HuH-7 (cell line): Measurements from ENCODE around the gene CLEC16A.

Experiments used
- DNase-seq: peaks from one replicate; pipeline ENCODE4 v3.0.0; 2011; ENCODE audit warnings: low spot score

CLEC16A gene

GRCh38 chr16:11180489-11180888 lies 236.1 kb downstream of the CLEC16A start:
- no peak for DNase-seq

DNA sequence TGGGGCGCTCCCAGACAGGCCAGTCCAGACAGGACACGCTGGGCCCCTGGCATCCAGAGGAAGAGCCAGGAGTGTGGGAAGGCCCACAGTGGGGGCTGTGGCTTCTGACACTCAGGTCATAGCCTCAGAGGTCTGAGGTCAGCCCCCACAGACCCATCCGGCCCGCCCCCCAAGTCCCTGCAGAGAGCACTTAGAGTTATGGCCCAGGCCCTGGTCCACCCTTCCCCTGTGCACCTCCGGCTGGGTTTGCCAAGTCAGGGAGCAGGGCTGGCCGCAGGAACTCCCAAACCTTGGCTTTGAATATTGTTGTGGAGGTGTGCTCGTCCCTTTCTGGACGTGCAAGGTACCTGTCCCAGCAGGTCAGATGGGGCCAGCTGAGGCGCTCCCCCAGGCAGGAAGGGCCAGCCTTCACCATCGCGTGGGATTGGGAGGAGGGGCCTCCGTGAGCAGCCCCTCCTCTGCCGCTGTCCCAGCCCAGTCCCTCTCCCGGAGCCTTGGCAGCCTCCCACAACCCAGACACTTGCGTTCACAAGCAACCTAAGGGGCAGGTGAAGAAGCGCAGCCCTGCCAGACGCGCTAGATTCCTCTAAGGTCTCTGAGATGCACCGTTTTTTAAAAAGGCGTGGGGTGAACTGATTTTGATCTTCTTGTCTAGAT lies 237.0 kb downstream of the CLEC16A start:
- no peak for DNase-seq

GRCh38 chr16:11181899-11182279 lies 237.5 kb downstream of the CLEC16A start:
- DNase-seq: no peak

DNA sequence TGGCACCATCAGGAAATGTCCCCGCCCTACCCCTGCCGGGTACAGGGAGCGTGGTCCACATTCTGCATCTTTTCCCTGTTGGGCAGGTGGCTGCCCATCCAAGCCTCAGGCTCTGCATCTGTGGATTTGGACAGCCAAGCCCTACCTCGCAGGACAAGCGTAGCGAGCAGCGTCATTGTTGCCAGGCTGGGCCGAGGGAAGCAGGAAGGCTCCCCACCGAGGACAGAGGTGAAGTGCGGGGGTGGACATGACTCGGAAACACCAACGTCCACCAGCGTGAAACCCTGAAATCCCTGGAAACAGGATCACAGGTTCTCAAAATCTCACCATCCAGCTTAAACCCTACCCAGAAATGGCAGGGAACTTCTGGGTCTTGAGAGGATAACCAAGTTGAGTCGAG lies 238.0 kb downstream of the CLEC16A start:
- DNase-seq: no peak

GRCh38 chr16:11183035-11183812 lies 238.9 kb downstream of the CLEC16A start:
- DNase-seq: no peak

DNA sequence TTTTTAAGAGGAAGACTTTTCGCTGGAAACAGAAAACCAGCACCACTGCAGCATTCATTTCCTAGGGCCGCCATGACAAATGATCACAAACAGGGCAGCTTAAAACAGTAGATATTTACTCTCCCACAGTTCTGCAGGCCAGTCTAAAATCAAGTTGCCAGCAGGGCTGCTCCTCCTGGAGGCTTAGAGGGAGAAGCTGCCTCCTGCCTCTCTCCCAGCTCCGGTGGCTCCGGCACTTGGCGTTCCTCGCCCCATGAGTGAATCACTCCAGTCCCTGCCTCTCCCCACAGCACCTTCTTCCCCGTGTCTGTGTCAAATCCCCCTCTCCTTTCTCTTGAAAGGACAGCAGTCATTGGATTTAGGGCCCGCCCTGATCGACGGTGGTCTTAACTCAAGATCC lies 239.6 kb downstream of the CLEC16A start:
- no peak for DNase-seq

DNA sequence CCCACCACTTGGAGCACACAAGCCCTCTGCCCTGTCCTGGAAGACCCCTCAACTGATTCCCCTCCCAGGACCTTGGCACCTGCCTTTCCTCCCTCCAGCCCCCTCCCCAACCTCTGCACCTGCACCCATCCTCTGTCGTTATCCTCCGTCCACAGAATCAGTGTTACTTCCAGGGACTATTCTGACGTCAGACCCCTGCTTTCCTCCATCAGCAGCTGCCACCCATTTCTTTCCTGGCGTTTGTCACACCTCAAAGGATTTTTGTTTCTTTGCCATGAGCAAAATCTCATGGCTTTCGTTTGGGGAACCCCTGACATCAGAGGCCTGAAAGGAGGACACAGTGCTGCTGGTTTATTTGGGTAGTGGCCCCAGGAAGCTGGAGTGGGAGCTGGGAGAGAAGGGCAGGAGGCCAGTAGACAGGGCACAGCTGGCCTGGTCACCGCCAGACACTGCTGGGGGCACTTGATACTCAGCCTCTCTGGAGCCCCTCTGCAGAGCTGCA lies 243.2 kb downstream of the CLEC16A start:
- DNase-seq: no peak

- no peak for DNase-seq
Measured at GRCh38 chr16:11188801-11189740, 244.7 kb downstream of the CLEC16A start.

- DNase-seq: no peak
Measured at GRCh38 chr16:11190588-11191560, 246.5 kb downstream of the CLEC16A start.

GRCh38 chr16:11191665-11192064 lies 247.3 kb downstream of the CLEC16A start:
- no peak for DNase-seq

- DNase-seq: no peak
Measured at GRCh38 chr16:11193494-11193893, 249.1 kb downstream of the CLEC16A start.

GRCh38 chr16:11194913-11195312 lies 250.5 kb downstream of the CLEC16A start:
- no peak for DNase-seq

DNA sequence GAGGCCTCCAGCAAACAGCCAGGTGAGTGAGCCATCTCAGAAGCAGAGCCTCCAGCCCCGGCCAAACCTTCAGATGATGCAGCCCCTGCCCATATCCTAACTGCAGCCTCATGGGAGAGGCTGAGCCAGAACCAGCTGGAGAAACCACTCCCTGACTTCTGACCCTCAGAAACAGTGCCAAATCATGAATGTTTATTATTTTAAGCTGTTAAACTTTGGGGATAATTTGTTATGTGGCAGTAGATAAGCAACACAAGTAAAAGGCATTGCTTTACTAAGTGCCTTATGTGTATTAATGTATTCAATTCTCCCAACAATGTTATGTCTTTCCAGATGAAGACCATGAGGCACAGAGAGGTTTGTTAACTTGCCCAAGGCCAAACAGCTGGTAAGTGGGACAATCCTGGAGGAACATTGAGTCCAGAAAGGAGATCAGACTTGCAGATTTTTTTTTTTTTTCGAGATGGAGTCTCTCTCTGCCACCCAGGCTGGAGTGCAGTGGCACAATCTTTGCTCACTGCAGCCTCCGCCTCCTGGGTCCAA lies 252.0 kb downstream of the CLEC16A start:
- DNase-seq: no peak

- DNase-seq: no peak
Measured at GRCh38 chr16:11198375-11198774, 254.0 kb downstream of the CLEC16A start.

DNA sequence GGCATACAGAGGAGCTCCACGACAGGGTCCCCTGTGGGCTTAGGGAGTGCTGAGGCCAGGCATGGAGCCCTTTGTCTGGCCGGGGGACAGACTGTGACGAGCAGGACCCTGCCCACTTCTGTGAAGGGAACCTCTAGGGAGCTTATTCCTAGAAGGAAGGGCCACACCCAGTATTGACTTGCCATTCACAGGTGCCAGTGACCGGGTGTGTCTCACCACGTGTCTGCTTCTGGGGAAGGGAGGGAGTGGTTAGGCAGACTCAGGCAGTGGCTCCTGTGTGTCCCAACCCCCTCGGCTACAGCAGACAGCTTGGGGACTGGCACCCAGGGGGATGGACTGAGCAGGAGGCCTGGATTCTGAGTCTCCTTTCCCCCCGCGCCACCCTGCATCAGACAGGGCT lies 254.5 kb downstream of the CLEC16A start:
- DNase-seq: peak; percentile 42

- DNase-seq: no peak
Measured at GRCh38 chr16:11200592-11200991, 256.2 kb downstream of the CLEC16A start.

GRCh38 chr16:11201498-11202259 lies 257.3 kb downstream of the CLEC16A start:
- DNase-seq: no peak

- no peak for DNase-seq
Measured at GRCh38 chr16:11202260-11203091, 258.1 kb downstream of the CLEC16A start.

DNA sequence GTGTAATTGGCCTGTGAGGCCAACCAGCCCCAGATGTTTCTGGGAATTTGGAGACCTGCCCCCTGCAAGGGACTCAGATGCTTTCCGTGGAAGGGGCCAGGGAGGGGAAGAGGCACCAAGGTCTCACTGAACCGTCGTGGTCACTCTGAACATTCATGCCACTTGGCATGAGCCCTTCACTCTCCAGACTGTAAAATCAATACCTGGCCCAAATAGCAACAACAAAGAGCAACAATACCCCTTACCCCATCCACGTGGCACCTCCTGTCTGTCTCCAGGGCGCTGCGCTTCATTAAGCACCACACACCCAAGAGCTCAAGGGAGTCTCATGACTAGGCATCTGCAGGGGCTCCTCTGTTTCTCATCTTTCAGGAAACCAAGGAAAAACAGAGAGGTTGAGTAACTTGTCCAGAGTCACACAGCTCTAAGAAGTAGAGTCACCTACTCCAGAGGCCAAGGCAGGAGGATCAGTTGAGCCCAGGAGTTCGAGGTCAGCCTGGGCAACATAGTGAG lies 258.8 kb downstream of the CLEC16A start:
- no peak for DNase-seq
